Ishikawa (cell line): ENCODE results near the gene PIEZO2.

Experiments
- CEBPB ChIP-seq: IDR thresholded peaks from 2 replicates; pipeline ENCODE4 v1.6.1; 2012
- CREB1 ChIP-seq: IDR thresholded peaks from 2 replicates; pipeline ENCODE4 v1.6.1; 2012; ENCODE audit warnings: low read depth
- EGR1 ChIP-seq: IDR thresholded peaks from 2 replicates; pipeline ENCODE4 v1.6.1; 2012
- EP300 ChIP-seq: IDR thresholded peaks from 2 replicates; pipeline ENCODE4 v1.6.1; 2012; ENCODE audit warnings: borderline replicate concordance
- FOXM1 ChIP-seq: IDR thresholded peaks from 2 replicates; pipeline ENCODE4 v1.6.1; 2012; ENCODE audit warnings: low read depth, borderline replicate concordance
- MAX ChIP-seq: IDR thresholded peaks from 2 replicates; pipeline ENCODE4 v1.6.1; 2012
- NFIC ChIP-seq: IDR thresholded peaks from 2 replicates; pipeline ENCODE4 v1.6.1; 2012
- RAD21 ChIP-seq: IDR thresholded peaks from 2 replicates; pipeline ENCODE4 v1.6.1; 2012; ENCODE audit warnings: low read depth
- REST ChIP-seq: IDR thresholded peaks from 2 replicates; pipeline ENCODE4 v1.6.1; 2012; ENCODE audit warnings: low read depth, mild to moderate bottlenecking
- TAF1 ChIP-seq: IDR thresholded peaks from 2 replicates; pipeline ENCODE4 v1.6.1; 2012; ENCODE audit warnings: low read depth, mild to moderate bottlenecking
- TCF12 ChIP-seq: IDR thresholded peaks from 2 replicates; pipeline ENCODE4 v1.6.1; 2012; ENCODE audit warnings: low read depth
- TEAD4 ChIP-seq: IDR thresholded peaks from 2 replicates; pipeline ENCODE4 v1.6.1; 2012
- USF1 ChIP-seq: IDR thresholded peaks from 2 replicates; pipeline ENCODE4 v1.6.1; 2012
- YY1 ChIP-seq: IDR thresholded peaks from 2 replicates; pipeline ENCODE4 v1.6.1; 2012; ENCODE audit warnings: low read depth
- ZBTB7A ChIP-seq: IDR thresholded peaks from 2 replicates; pipeline ENCODE4 v1.6.1; 2012; ENCODE audit warnings: low read depth

The PIEZO2 gene

GRCh38 chr18:10751653-10752052, 397.7 kb downstream of the PIEZO2 start:
- no peak for TF ChIP-seq TEAD4
- TF ChIP-seq NFIC = no peak
- no peak for TF ChIP-seq TAF1
- TF ChIP-seq USF1 = no peak
- TF ChIP-seq TCF12 = no peak
- TF ChIP-seq CEBPB = no peak
- no peak for TF ChIP-seq REST

- TF ChIP-seq TAF1 (no peak), USF1 (no peak), EGR1 (no peak), CEBPB (no peak), MAX (no peak), YY1 (no peak), TCF12 (no peak), CREB1 (no peak), NFIC (no peak), EP300 (no peak), TEAD4 (no peak), REST (no peak), RAD21 (no peak), FOXM1 (no peak), ZBTB7A (no peak)
Measured at GRCh38 chr18:10750191-10751035, 399.0 kb downstream of the PIEZO2 start.

GRCh38 chr18:10748641-10749040, 400.7 kb downstream of the PIEZO2 start:
- TF ChIP-seq RAD21 (no peak), REST (no peak), TAF1 (no peak), ZBTB7A (no peak), EP300 (no peak), YY1 (no peak), EGR1 (no peak), TEAD4 (no peak), USF1 (no peak), NFIC (no peak), FOXM1 (no peak), CREB1 (no peak)

- TF ChIP-seq FOXM1 (no peak), YY1 (no peak), TAF1 (no peak), CREB1 (no peak), CEBPB (no peak), MAX (no peak), RAD21 (no peak), TEAD4 (no peak), ZBTB7A (no peak), REST (no peak), EGR1 (no peak), NFIC (no peak), EP300 (no peak), TCF12 (no peak), USF1 (no peak)
Measured at GRCh38 chr18:10745971-10746370, 403.4 kb downstream of the PIEZO2 start.
